Measurements from ENCODE around the gene SLC30A2.

The SLC30A2 gene

DNA sequence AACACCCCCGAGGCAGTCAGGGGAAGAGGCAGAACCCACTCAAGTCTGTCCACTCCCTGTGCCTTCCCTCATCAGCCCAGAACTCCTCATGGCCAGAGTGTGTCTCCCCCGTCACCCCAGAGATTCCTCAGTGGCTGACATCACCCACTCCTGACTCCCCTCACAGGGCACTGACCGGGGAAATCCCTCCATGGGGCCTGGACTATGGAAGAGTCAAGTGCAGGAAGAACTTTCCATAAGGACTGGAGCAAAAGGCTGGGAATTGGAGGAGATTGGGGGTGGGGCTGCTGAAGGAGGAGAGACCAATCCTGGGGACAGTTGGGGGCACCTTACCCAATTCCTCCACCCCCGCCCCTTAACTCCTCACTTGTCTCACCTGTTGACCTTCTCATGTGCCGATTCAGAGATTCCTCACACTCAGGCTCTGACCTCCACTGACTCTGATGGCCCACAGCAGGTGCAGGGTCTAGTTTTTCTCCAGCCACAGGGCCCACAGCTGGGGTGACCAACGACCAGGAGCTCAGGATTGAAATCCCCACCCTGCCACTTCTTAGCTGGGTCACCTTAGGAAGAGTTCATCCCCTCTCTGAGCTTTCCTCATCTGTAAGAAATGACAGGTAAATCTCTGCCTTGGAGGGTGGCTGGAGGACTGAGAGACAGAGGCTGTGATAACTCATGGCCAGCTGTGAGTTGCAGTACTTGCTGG is 24.8 kb downstream of the SLC30A2 start:
- DNase-seq, result no peak

DNA sequence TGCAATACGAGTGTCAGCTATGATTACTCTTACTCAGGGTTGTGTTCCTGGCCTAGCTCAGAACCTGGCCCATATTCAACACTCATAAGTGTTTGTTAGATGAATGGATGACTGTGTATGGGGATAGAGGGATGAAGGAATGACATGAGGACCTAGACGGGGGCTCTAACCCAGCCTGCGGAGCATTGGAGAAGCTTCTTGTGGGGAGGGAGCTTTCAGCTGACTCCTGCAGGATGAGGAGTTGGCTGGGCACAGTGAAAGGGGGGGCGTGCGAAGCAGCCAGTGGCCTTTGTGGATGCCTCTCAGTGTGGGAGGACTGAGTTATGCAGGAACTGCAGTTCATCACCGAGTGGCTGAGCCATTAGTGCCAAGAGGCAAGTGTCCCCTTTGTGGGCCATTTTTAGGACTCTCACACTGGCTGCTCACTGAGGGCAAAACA is 25.6 kb downstream of the SLC30A2 start:
- no peak for DNase-seq

DNA sequence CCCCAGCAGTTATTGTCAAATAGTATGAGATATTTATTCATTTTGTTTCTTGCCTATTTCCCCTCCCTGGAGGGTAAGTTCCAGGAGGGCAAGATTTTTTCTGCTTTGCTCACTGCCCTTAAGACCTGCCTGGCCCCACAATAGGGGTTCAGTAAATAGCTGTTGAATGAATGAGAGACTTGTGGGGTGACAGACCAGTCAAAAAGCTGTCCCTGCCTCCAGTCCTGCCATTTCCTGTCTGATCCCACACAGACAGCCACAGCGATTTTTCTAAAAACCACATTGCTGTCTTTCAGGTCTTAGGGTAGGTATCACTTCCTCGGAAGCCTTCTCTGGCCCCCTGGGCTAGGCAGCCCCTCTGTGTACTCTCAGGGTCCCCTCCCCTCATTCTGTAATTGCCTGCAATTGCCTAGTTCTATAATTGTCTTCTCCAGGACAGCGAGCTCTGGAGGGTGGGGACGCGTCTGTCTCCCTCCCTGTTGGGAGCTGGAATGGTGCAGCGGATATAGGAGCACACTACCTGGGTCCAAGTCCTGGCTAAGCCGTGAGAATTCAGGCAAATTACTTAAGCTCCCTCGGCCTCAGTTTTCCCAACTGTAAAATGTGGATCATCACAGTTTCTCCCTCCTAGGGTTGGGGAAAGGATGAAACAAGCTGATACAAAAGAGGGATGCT is 26.1 kb downstream of the SLC30A2 start:
- DNase-seq, result no peak

DNA sequence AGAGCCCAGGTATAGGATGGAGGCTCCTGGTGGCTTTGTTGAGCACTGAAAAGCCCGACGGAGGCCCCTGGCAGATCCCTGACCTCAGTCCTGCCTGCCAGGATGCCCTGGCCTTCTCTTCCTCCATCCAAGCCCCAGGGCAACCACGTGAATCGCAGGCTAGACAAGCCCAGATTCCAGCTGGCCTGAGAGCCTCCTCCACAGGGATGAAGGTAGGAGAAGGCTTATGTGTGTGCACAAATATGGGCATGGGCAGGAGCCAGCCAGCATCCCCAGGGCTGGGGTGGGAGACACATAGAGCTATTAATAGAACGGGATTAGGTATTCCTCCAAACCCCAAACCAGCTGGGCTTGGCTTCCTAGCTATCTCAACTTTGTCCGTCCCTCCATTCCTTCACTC is 28.3 kb downstream of the SLC30A2 start:
- no peak for DNase-seq

DNA sequence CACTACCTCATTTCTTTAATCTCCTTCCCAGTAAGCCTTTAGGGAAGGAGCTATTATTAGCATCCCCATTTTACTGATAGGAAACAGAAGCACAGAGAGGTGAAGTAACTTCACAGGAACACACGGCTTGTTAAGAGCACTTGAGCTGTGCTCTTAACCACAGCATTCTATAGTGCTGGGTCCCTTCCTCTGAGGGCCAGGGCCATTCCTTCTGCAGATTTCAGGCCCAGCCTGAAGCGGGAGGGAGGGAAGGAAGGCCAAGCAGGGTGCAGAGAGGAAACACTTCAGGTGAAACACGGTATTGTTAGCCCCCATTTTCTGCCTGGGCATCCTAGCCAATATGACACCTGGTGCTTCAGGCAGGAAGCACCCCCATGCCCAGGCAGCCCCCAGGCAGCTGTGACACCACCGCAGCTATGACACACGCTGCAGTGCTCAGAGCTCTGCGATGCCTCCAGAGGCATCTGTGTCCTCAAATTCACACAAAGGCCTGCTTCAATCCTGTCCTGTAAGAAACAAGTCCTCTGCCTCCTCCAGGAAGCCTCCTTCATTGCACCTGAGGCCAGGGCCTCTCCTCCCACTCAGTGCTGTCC is 28.9 kb downstream of the SLC30A2 start:
- DNase-seq, result no peak

DNA sequence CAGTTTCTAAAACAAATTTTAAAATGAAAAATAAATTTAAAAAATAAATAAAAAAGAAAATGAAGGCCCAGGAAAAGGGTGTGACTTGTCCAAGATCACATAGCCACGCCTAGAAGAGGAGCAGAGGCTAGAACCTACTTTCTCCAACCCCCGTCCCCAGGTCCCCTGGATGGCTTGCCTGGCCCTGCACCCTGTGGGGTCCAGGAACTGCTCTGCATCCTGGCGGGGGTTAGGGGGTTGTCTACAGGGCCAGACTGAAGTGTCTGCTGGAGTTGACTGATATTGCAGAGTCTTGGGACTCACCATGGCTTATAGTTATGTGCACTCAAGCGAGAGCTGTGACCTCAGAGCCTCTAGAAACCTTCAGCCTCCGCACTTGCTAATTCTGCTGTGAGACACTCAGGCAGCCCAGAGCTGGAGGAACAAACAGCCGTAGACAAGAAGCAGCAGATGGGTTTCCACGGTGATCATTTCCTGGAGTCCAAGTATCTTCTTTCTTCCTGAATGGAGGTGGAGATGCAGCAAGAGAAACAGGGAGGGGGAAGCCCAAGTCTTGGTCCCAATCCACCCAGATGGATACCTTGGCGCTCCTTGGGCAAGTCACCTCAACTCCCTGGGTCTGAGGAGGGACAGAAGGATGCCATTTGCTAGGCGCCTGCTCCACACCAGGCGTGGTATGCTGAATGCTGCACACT is 29.5 kb downstream of the SLC30A2 start:
- DNase-seq, result no peak

DNA sequence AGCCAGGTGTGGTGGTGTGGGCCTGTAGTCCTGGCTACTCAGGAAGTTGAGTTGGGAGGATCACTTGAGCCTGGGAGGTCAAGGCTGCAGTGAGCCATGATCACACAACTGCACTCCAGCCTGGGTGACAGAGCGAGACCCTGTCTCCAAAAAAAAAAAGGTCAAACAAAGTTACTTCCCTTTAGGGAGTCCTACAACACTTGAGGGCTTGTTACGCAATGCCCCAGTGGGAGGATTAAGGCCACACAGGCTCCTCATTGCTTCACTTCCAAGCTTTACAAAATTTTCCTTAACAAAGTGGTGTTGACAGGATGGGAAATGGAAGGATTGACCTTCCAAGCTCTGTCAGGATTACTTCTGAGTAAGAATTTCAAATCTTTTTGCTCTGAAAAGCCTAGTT is 30.6 kb downstream of the SLC30A2 start:
- DNase-seq, result no peak

DNA sequence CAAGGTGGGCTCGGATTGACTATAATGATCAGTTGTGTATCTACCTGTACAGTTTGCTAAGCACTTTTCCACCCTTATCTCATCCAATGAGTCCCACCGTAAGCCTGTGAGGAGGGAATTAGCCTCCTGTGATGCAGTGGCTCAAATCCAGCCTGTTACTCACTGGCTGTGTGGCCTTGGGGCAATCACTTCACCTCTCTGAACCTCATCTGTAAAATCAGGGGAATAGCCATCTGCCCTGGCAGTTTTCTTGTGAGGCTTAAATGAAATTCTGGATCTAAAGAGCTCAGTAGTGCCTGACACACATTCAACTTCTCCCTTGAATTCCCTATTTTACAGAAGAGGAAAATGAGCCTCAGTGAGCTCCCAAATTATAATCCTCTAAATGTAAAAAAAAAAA is 31.7 kb downstream of the SLC30A2 start:
- DNase-seq, result no peak

DNA sequence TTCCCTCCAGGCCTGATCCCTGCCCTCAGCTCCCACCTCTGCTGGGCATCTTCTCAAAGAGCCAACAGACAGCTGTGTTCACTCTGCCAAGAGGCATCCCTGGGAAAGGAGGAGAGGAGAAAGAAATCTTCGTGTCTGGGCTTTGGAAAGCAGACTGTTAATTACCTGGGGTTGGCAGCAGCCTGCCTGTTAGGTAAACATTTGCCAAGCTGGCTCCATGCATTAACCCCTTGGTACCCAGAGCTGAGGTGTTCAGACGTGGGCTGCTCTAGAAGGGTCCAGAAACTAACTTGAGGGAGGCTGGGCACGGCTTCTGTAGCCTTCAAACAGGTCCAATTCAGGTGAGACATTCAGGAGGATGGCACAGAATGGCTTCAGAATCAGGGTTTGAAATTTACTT is 33.1 kb downstream of the SLC30A2 start:
- no peak for DNase-seq

DNA sequence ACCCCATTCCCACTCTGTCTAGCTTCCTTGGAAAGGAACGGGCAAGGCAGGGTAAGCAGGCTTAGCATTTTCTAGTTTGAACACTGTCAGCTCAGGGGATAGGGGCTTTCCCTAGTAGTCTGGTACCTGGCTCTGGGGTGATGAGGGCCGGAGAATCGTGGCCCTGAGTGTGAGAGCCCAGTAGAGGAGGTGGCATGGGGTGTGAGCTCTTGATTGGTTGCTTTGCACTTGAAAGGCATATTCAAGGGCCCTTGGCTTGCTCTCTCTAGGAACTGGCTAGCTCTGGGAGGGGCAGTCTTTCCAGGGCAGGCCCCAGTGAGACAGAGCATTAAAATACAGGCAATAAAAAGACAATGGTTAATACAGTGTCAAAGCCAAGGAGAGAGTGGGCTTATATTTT is 35.1 kb downstream of the SLC30A2 start:
- DNase-seq, result no peak

DNA sequence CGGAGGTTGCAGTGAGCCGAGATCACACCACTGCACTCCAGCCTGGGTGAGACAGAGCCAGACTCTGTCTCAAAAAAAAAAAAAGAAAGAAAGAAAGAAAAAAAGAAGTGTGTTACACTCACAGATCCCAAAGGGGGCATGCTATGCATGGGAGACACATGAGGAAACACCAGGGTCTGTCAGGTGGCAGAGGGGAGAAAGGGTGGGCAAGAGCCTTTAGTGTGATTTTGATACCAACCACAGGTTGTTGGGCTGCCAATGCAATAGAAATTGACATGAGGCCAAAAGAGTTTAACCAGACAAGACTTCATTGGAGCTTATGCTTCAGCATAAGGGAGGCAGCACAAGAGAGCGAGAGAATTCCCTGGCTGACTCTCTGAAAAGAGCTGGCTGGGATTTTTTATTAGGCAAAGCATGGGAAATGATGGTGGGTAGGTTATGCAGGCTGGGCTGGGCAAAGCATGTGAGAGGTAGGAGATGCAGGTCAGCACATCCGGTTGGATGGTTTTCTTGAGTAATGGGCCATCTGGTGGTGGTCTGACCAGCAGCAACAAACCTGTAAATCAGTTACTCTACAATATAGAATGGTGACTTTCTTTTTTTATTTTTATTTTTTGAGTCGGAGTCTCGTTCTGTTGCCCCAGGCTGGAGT is 36.0 kb downstream of the SLC30A2 start:
- no peak for DNase-seq

DNA sequence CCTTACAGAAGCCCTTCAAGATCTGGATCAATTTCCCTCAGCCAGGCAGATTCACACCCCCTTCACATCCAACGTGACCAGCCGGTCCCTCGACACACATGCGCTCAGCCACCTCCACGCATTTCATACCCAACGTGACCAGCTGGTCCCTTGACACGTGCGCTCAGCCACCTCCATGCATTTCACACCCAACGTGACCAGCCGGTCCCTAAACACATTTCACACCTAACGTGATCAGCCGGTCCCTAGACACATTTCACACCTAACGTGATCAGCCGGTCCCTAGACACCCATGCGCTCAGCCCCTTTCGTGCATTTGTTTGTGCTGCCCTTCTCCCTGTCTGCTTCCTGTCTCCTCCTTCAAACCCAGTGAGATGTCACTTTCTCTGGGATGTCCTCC is 39.2 kb downstream of the SLC30A2 start:
- no peak for DNase-seq

DNA sequence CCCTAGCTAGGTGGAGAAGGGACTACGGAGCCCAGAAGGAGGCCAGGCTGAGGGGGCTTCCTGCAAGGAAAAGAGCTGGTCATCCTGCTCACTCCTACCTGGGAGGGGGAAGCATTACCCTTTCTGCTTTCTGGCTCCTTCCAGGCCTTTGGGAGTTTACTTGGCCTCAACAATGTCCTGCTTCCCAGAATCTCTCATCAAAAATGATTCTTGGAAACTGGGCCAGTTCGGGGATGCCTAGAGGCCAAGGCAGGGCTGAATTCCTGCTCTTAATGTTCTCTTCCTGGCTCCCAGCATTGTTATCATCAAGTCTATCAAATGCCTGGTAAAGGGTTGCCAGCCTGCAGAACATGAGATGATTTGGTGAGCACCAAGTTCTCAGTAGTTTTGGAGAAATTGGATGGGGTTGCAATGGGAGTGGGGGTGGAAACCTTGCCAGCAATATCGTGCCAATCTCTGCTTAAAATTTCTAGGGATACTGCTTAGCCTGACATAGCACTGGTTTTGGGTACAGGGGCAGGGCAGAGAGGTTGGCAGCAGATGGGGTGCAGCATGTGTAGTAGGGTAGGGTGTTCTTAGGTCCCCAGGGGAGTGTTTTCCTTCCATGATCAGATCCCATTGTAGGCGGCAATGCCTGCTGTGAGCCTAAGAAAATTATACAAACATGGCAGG is 40.3 kb downstream of the SLC30A2 start:
- no peak for DNase-seq

DNA sequence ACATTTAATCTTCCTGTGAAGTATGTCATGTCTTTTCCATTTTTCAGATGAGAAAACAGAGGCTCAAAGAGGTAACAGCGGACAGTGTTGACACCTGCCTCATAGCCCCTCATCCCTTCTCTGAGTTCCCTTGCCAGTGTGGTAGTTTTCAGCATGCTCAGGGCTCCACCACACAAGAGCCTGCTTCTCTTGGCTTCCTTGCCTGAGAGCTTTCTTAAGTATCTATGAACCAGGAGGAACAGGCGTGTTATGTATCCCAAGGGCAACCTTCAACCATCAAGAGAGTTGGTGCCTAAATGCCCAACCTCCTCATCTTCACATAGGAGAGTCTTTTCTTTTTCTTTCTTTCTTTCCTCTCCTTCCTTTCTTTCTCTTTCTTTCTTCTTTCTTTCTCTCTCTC is 42.2 kb downstream of the SLC30A2 start:
- no peak for DNase-seq

DNA sequence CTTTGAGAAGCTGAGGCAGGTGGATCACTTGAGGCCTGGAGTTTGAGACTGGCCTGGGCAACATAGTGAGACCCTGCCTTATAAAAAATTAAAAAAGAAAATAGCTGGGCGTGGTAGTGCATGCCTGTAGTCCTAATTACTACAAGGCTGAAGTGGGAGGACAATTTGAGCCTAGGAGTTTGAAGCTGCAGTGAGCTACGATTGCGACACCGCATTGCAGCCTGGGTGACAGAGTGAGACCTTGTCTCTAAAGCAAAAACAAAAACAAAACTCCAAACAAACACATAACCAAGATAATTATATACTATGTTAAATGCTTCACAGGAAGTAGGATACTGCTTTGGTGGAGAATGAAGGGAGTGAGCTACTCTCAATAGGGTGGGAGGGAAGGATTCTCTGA is 42.7 kb downstream of the SLC30A2 start:
- no peak for DNase-seq

DNA sequence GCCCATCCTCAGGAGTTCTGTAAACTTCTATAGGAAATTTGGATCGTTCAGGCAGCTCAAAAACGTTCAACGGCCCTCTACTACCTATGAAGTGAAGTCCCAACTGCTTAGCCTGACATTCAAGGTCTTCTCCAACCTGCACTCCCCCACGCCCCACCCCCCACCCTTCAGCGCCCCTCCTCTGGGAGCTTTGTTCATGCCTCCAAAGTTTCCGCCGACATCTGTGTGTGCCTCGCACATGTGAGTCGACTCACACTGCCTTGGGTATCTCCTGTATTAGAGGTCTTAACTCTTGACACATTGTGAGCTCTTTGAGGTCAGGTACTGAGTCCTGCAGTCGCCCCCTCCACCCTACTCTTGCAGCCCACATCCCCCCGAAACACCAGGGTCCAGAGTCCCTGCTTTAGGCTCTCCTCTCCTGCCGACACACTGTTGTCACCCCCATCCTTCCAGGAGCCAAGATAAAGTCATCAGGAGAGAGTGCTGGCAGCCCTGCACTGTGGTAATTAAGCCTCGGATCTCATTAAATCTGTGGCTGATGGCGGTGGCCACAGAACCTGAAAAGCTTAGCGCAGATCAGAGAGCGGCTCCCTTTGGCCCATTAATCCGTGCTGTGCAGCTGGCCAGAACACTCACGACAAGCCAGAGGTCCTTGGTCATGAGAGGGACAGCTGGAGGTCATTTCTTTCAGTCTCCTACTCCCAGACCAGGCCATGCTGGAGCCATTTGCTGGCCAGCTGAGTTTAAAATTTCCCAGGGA is 46.7 kb downstream of the SLC30A2 start:
- no peak for DNase-seq

DNA sequence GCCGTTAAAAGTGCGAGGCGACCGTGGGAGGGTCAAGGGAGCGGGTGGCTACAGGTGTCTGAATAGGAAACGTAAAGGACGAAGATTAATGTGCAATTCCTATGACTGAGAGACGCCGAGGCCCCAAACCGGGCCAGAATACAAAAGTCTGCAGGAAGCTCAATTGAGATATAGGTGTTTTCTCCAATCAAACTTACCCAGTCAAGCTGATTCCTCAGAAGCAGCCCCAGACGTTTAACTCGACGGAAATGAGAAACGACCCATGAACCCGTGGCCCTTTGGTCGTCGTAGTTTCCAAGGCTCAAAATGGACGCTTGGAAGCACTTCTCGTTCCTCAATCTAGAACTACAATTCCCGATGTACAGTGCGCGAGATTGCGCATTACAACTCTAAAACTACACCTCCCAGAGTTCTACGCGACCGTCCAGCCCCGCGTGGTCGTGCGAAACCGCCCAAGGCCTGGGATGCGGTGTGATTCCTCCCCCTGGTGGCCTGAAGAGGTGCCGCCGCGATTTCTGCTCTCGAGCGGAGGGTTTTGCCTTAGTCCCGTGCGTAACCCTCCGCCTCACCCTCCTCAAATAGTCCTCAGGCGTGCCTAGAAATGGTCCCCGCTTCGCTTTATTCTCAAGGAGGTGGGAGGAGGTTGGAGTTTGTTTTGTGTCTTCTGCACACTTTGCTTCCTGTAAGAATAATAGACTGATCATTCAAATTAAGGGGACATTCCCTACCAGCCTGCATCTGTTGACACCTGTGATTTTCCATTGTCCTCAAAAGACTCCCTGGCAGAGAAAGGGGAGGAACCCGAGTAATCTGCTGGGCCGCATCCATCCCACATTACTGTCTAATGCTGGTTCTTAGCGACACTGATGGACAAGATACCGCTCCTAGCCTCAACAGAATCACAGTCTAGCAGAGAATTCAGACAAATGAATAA is 47.8 kb downstream of the SLC30A2 start, which contains the start of gene PAFAH2:
PAFAH2 (minus strand) TSS at position 236 of the 934 bp plus-strand sequence. CDS start 7,247 bp downstream, outside the sequence.
- no peak for DNase-seq

DNA sequence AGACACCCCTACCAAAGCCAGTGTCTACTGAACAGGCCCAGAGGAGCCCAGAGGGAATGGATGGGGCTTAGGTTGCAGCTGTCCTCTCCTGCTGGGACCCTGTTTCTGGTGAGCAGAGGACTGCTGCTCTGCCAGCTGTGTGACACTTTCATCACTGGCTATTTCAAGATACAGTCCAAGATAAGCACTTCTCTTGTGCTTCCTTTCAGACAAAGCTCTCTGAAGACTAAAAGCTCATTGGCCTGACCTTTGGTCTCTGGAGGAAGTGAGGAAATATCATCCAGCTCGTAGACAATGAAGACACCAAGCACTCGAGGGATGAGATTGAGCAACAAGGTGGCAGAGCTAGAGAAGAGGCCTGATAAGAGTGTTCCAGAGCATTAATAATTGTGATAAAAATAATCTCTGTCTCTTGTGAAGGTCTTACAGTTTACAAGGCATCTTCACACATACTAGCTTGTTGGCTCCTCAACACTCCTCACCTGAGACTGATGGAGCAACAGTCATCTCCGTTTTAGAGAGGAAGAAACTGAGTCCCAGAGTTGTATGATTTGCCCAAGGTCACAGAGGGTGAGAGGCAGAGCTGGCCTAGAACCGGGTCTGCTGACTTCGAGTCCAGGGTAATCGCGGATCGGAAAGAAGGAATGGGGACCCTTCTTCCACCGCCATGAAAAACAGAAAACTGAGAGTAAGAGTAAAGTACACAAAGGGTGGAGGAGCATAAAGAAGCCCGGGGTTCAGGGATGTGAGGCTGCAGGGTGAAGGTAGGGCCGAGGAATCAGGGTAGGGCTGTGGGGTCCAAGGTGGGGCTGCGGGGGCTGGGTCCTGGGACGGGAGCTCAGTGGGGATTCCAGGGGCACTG is 48.7 kb downstream of the SLC30A2 start:
- no peak for DNase-seq

DNA sequence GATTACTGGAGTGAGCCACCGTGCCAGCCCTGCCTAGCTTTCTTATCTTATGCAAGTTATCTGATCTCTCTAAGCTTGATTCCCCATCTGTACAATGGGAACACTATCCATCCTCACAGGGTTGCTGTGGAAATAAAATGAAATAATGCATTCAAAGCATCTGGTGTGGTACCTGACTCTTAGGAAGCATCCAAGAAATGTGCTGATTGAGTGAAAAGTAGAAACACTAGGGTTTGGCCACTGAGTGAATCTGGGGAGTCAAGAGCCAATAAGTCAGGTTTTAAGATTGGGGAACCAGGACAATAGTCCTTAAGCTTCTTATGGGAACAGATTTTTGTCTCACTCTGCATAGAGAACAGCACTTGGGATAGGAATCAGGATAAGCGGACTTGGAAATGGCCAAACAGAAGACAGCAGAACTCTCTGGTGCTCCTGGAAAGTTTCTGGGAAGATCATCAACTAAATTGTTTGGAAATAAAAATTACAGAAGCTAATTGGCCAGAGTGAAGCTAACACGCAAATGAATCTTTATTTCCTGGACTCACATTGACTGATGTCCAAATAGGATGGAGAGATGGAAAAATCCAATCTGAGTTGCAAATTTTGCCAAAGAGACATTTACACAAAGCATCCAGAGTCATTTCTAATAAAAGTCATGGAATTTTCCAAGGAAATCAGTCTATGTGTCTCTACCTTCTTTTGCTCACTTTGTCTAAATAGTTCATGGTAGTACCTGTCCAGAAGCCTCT is 51.3 kb downstream of the SLC30A2 start:
- DNase-seq, result no peak

All from cortex of kidney (tissue), 1 donor.